BLaER1 treated with 17β-estradiol and CSF1 and Interleukin-3, amounts not matched to agents 10 nM and 100 nM (cell line): ENCODE measurements around the gene SBF2.

ENCODE experiments used
- H3K27ac ChIP-seq, 11 experiments: shearing (Covaris generic); formaldehyde crosslinking; 2 replicates each; pipeline ENCODE4 v1.8.1; 2022
- H3K27me3 ChIP-seq, 11 experiments: shearing (Covaris generic); formaldehyde crosslinking; 2 replicates each; pipeline ENCODE4 v1.8.1; 2022
- H3K36me3 ChIP-seq, 11 experiments: shearing (Covaris generic); formaldehyde crosslinking; 2 replicates each; pipeline ENCODE4 v1.8.1; 2022
- H3K4me1 ChIP-seq, 10 experiments: shearing (Covaris generic); formaldehyde crosslinking; 2 replicates each; pipeline ENCODE4 v1.8.1; 2022
- H3K4me2 ChIP-seq, 11 experiments: shearing (Covaris generic); formaldehyde crosslinking; 2 replicates each; pipeline ENCODE4 v1.8.1; 2022
- H3K4me3 ChIP-seq, 10 experiments: shearing (Covaris generic); formaldehyde crosslinking; 2 replicates each; pipeline ENCODE4 v1.8.1; 2022
- H3K9ac ChIP-seq, 11 experiments: shearing (Covaris generic); formaldehyde crosslinking; 2 replicates each; pipeline ENCODE4 v1.8.1; 2022
- H3K9me3 ChIP-seq, 11 experiments: shearing (Covaris generic); formaldehyde crosslinking; replicated peaks in 1 of 11; 2 replicates each; pipeline ENCODE4 v1.8.1; 2022
- H4K20me1 ChIP-seq, 11 experiments: shearing (Covaris generic); formaldehyde crosslinking; 2 replicates each; pipeline ENCODE4 v1.8.1; 2022
- Cebpa-rat ChIP-seq, 11 experiments: shearing (Covaris generic); IDR thresholded peaks; 2 replicates each; pipeline ENCODE4 v1.8.1; 2022

SBF2 gene

GRCh38 chr11:10320736-10321465 lies 26.9 kb upstream of the SBF2 start:
- Histone ChIP-seq H3K27ac (no peak overlapping the region), H3K36me3 (no peaks in the 10 kb centered on the region), H3K4me2 (no peak overlapping the region), H4K20me1 (no peaks in the 10 kb centered on the region), H3K9ac (no peak overlapping the region), H3K27me3 (no peaks in the 10 kb centered on the region; a peak in 1 of 22 replicates), H3K9me3 (no peaks in the 10 kb centered on the region), H3K4me1 (peaks cover 13 to 60% (median 21%) of the 10 kb centered on the region in 10 experiments; a peak in 17 of 20 replicates), H3K4me3 (no peak overlapping the region)
- no peak for TF ChIP-seq Cebpa-rat (IDR thresholded peaks at IDR 0.05)

GRCh38 chr11:10319702-10320558 lies 25.9 kb upstream of the SBF2 start:
- Histone ChIP-seq H3K36me3 (no peaks in the 10 kb centered on the region), H3K27ac (no peak overlapping the region), H3K4me1 (peaks cover 13 to 53% (median 21%) of the 10 kb centered on the region in 10 experiments; a peak in 17 of 20 replicates), H3K9ac (no peak overlapping the region), H3K4me3 (no peak overlapping the region), H3K27me3 (no peaks in the 10 kb centered on the region; a peak in 1 of 22 replicates), H4K20me1 (no peaks in the 10 kb centered on the region), H3K9me3 (no peaks in the 10 kb centered on the region), H3K4me2 (no peak overlapping the region)
- no peak for TF ChIP-seq Cebpa-rat (IDR thresholded peaks at IDR 0.05)

- H3K4me2 ChIP-seq, result peak overlapping the region in 9 of 11 experiments; percentile 15 to 61 (median 35); a peak in 15 of 22 replicates
- H3K27ac ChIP-seq, result no peak overlapping the region
- no peaks in the 10 kb centered on the region for H3K36me3 ChIP-seq
- H3K9ac ChIP-seq, result no peak overlapping the region
- no peaks in the 10 kb centered on the region for H3K9me3 ChIP-seq
- H3K4me1 ChIP-seq, result peaks cover 13 to 39% (median 21%) of the 10 kb centered on the region in 10 experiments; a peak in 17 of 20 replicates
- no peaks in the 10 kb centered on the region; a peak in 1 of 22 replicates for H3K27me3 ChIP-seq
- H4K20me1 ChIP-seq, result no peaks in the 10 kb centered on the region
- TF ChIP-seq Cebpa-rat (IDR thresholded peaks at IDR 0.05), result no peak
- H3K4me3 ChIP-seq, result no peak overlapping the region
Measured at GRCh38 chr11:10318527-10318802, 24.4 kb upstream of the SBF2 start.

GRCh38 chr11:10317776-10318526 lies 23.9 kb upstream of the SBF2 start:
- H3K9ac ChIP-seq, result no peak overlapping the region
- TF ChIP-seq Cebpa-rat (IDR thresholded peaks at IDR 0.05), result no peak
- no peaks in the 10 kb centered on the region for H3K36me3 ChIP-seq
- H3K27ac ChIP-seq, result no peak overlapping the region
- H3K4me1 ChIP-seq, result peaks cover 13 to 34% (median 21%) of the 10 kb centered on the region in 10 experiments; a peak in 17 of 20 replicates
- peak overlapping the region; percentile 7 to 61 (median 35); a peak in 19 of 22 replicates for H3K4me2 ChIP-seq
- H3K4me3 ChIP-seq, result no peak overlapping the region
- no peaks in the 10 kb centered on the region for H3K9me3 ChIP-seq
- H3K27me3 ChIP-seq, result no peaks in the 10 kb centered on the region; a peak in 1 of 22 replicates
- no peaks in the 10 kb centered on the region for H4K20me1 ChIP-seq

- no peaks in the 10 kb centered on the region for H4K20me1 ChIP-seq
- no peak for TF ChIP-seq Cebpa-rat (IDR thresholded peaks at IDR 0.05)
- no peak overlapping the region for H3K27ac ChIP-seq
- H3K4me1 ChIP-seq, result peaks cover 13 to 27% (median 20%) of the 10 kb centered on the region in 10 experiments; a peak in 15 of 20 replicates
- H3K9me3 ChIP-seq, result no peaks in the 10 kb centered on the region; a peak in 1 of 22 replicates
- H3K27me3 ChIP-seq, result no peaks in the 10 kb centered on the region; a peak in 1 of 22 replicates
- H3K36me3 ChIP-seq, result no peaks in the 10 kb centered on the region
- H3K9ac ChIP-seq, result peak overlapping the region in 1 of 11 experiments; percentile 4; a peak in 1 of 22 replicates
- no peak overlapping the region for H3K4me3 ChIP-seq
- peak overlapping the region; percentile 7 to 61 (median 35); a peak in 21 of 22 replicates for H3K4me2 ChIP-seq
Measured at GRCh38 chr11:10317151-10317755, 23.2 kb upstream of the SBF2 start.

- Histone ChIP-seq H3K9ac (no peak overlapping the region), H3K9me3 (peaks cover 0 to 8% (median 6%) of the 10 kb centered on the region in 11 experiments; a peak in 9 of 22 replicates), H4K20me1 (no peaks in the 10 kb centered on the region), H3K27me3 (peaks cover 0 to 11% (median 6%) of the 10 kb centered on the region in 11 experiments; a peak in 10 of 22 replicates), H3K36me3 (no peaks in the 10 kb centered on the region), H3K4me3 (no peak overlapping the region), H3K4me1 (peaks cover 13 to 29% (median 20%) of the 10 kb centered on the region in 10 experiments; a peak in 15 of 20 replicates), H3K27ac (no peak overlapping the region), H3K4me2 (no peak overlapping the region)
- TF ChIP-seq Cebpa-rat (IDR thresholded peaks at IDR 0.05), result no peak
Measured at GRCh38 chr11:10315083-10315482, 21.1 kb upstream of the SBF2 start.

GRCh38 chr11:10314199-10315072 lies 20.4 kb upstream of the SBF2 start:
- Histone ChIP-seq H3K4me3 (no peak overlapping the region), H3K27ac (no peak overlapping the region), H3K9ac (no peak overlapping the region), H3K4me1 (peaks cover 13 to 35% (median 20%) of the 10 kb centered on the region in 10 experiments; a peak in 16 of 20 replicates), H3K27me3 (peaks cover 0 to 17% (median 10%) of the 10 kb centered on the region in 11 experiments; a peak in 17 of 22 replicates), H3K4me2 (no peak overlapping the region), H3K9me3 (peaks cover 0 to 8% (median 6%) of the 10 kb centered on the region in 11 experiments; a peak in 9 of 22 replicates), H3K36me3 (no peaks in the 10 kb centered on the region), H4K20me1 (no peaks in the 10 kb centered on the region)
- no peak for TF ChIP-seq Cebpa-rat (IDR thresholded peaks at IDR 0.05)
